GM12878 (cell line): Measurements from ENCODE around the gene SUMF1. TPM values are rescaled to one million over a fixed set of nuclear protein-coding genes. Genes with fewer than 3 reads are reported as not detected.

Experiments used
- BMI1 ChIP-seq: fragments of 450-650 bp; IDR thresholded peaks from 2 replicates; pipeline ENCODE4 v1.6.1; 2016; ENCODE audit warnings: mild to moderate bottlenecking, moderate library complexity, borderline replicate concordance
- CBFB ChIP-seq: IDR thresholded peaks from 2 replicates; pipeline ENCODE4 v1.6.1; 2016; ENCODE audit warnings: antibody characterized with exemption, low read depth
- FOS ChIP-seq: IDR thresholded peaks from 3 replicates; pipeline ENCODE4 v1.6.1; 2011; ENCODE audit warnings: borderline replicate concordance; ENCODE audit not compliant: insufficient read length; ENCODE audit errors: extremely low read depth
- FOXK2 ChIP-seq: fragments of 450-650 bp; IDR thresholded peaks from 2 replicates; pipeline ENCODE4 v1.6.1; 2017; ENCODE audit warnings: mild to moderate bottlenecking, moderate library complexity
- IKZF2 ChIP-seq, 2 experiments: fragments of 450-650 bp; IDR thresholded peaks; 2 replicates each; pipeline ENCODE4 v1.6.1; 2017; ENCODE audit warnings: mild to moderate bottlenecking in 2 of 2, moderate library complexity in 2 of 2
- JUNB ChIP-seq: IDR thresholded peaks from 2 replicates; pipeline ENCODE4 v1.6.1; 2016; ENCODE audit warnings: antibody characterized with exemption, mild to moderate bottlenecking
- LARP7 ChIP-seq: fragments of 450-650 bp; IDR thresholded peaks from 2 replicates; pipeline ENCODE4 v1.6.1; 2017; ENCODE audit warnings: mild to moderate bottlenecking
- NFXL1 ChIP-seq: fragments of 450-650 bp; IDR thresholded peaks from 2 replicates; pipeline ENCODE4 v1.6.1; 2017; ENCODE audit warnings: antibody characterized with exemption, mild to moderate bottlenecking, borderline replicate concordance
- RB1 ChIP-seq: fragments of 450-650 bp; formaldehyde crosslinking; IDR thresholded peaks from 2 replicates; pipeline ENCODE4 v1.6.1; 2017; ENCODE audit warnings: mild to moderate bottlenecking, borderline replicate concordance
- SREBF1 ChIP-seq: IDR thresholded peaks from 2 replicates; pipeline ENCODE4 v1.6.1; 2012; ENCODE audit warnings: mild to moderate bottlenecking, low read length
- SUZ12 ChIP-seq: fragments of 200-600 bp; sonication (generic); IDR thresholded peaks from one replicate; pipeline ENCODE4 v1.6.1; 2018; ENCODE audit warnings: antibody characterized with exemption, mild to moderate bottlenecking; ENCODE audit not compliant: unreplicated experiment
- TBL1XR1 ChIP-seq: IDR thresholded peaks from 2 replicates; pipeline ENCODE4 v1.6.1; 2012; ENCODE audit warnings: low read depth, low read length, improper control_type of control experiment
- TCF7 ChIP-seq: IDR thresholded peaks from 2 replicates; pipeline ENCODE4 v1.6.1; 2014; ENCODE audit warnings: antibody characterized with exemption, borderline replicate concordance
- WRNIP1 ChIP-seq: IDR thresholded peaks from 2 replicates; pipeline ENCODE4 v1.6.1; 2011; ENCODE audit warnings: low read depth, low read length, improper control_type of control experiment, borderline replicate concordance
- ZNF274 ChIP-seq: IDR thresholded peaks from one replicate; pipeline ENCODE4 v1.8.0; 2011; ENCODE audit not compliant: insufficient read length, insufficient read depth
- polyA plus RNA-seq, 11 experiments: library from polyadenylated mRNA; depleted of rRNA in 4 of 11; unstranded in 6 of 11; stranded (reverse) in 5 of 11; fragments of >200 nt; fragmentation: Nextera tagmentation in 4 of 11; fragmentation: Illumina TruSeq in 1 of 11; extraction: Ambion mirVana in 4 of 11; extraction: Trizol in 1 of 11; gene quantifications; 1 replicate in 1 of 11; 2 replicates in 10 of 11; pipeline versions ENCODE4 v1.2.1 to v1.2.3, GENCODE V29; 2011 to 2016; ENCODE audit warnings: inconsistent platforms in 2 of 11, missing spikeins in 2 of 11, low read depth in 1 of 11
- total RNA-seq, 4 experiments: library from RNA; depleted of rRNA in 3 of 4; stranded (reverse); fragments of >200 nt in 3 of 4; fragmentation: Illumina TruSeq in 1 of 4; extraction: Trizol in 1 of 4; gene quantifications; 2 replicates each; pipeline versions ENCODE4 v1.2.1 to v1.2.3, GENCODE V29; 2013 to 2021
- TF ChIP-seq, protein P1 (sequence below): IDR thresholded peaks from 2 replicates; pipeline ENCODE4 v1.6.1; 2011; ENCODE audit warnings: borderline replicate concordance, low read depth, mild to moderate bottlenecking, moderate library complexity, low read length; ENCODE audit not compliant: insufficient read depth, poor library complexity, severe bottlenecking
- TF ChIP-seq, protein P2 (sequence below): fragments of 450-650 bp; IDR thresholded peaks from 2 replicates; pipeline ENCODE4 v1.6.1; 2018; ENCODE audit warnings: mild to moderate bottlenecking, low read depth, moderate library complexity; ENCODE audit not compliant: partially characterized antibody
- TF ChIP-seq, protein P3 (sequence below): fragments of 450-650 bp; IDR thresholded peaks from 2 replicates; pipeline ENCODE4 v1.6.1; 2017; ENCODE audit warnings: low read depth, mild to moderate bottlenecking, moderate library complexity
- TF ChIP-seq, protein P4 (sequence below): fragments of 450-650 bp; IDR thresholded peaks from 2 replicates; pipeline ENCODE4 v1.6.1; 2016; ENCODE audit warnings: mild to moderate bottlenecking
- TF ChIP-seq, protein P5 (sequence below): IDR thresholded peaks from 2 replicates; pipeline ENCODE4 v1.6.1; 2012; ENCODE audit warnings: low read depth, low read length, improper control_type of control experiment

The SUMF1 gene
- total and polyA plus RNA-seq, 10 of the 15 experiments (the other 5 are each of a cell fraction or from before 2014, with no cell fraction given) = 3.2 to 14.3 (median 8.5) TPM

DNA sequence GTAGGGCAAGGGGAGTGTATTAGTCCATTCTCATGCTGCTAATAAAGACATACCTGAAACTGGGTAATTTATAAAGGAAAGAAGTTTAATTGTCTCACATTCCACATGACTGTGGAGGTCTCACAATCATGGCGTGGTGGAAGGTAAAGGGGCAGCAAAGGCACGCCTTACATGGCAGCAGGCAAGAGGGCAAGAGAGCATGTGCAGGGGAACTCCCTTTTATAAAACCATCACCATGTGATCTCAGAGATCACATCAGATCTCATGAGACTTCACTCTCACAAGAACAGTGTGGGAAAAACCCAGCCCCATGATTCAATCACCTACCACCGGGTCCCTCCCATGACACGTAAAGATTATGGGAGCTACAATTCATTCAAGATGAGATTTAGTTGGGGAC is 41.4 kb downstream of the SUMF1 start (continued):
- TF ChIP-seq, protein P1, sequence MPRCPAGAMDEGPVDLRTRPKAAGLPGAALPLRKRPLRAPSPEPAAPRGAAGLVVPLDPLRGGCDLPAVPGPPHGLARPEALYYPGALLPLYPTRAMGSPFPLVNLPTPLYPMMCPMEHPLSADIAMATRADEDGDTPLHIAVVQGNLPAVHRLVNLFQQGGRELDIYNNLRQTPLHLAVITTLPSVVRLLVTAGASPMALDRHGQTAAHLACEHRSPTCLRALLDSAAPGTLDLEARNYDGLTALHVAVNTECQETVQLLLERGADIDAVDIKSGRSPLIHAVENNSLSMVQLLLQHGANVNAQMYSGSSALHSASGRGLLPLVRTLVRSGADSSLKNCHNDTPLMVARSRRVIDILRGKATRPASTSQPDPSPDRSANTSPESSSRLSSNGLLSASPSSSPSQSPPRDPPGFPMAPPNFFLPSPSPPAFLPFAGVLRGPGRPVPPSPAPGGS = no peak
- TF ChIP-seq, protein P2, sequence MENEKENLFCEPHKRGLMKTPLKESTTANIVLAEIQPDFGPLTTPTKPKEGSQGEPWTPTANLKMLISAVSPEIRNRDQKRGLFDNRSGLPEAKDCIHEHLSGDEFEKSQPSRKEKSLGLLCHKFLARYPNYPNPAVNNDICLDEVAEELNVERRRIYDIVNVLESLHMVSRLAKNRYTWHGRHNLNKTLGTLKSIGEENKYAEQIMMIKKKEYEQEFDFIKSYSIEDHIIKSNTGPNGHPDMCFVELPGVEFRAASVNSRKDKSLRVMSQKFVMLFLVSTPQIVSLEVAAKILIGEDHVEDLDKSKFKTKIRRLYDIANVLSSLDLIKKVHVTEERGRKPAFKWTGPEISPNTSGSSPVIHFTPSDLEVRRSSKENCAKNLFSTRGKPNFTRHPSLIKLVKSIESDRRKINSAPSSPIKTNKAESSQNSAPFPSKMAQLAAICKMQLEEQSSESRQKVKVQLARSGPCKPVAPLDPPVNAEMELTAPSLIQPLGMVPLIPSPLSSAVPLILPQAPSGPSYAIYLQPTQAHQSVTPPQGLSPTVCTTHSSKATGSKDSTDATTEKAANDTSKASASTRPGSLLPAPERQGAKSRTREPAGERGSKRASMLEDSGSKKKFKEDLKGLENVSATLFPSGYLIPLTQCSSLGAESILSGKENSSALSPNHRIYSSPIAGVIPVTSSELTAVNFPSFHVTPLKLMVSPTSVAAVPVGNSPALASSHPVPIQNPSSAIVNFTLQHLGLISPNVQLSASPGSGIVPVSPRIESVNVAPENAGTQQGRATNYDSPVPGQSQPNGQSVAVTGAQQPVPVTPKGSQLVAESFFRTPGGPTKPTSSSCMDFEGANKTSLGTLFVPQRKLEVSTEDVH = no peak
- TF ChIP-seq FOS (no peak), LARP7 (no peak), TBL1XR1 (no peak), SREBF1 (no peak), WRNIP1 (no peak), CBFB (no peak), SUZ12 (no peak), BMI1 (no peak), TCF7 (no peak), RB1 (no peak), FOXK2 (no peak), IKZF2 (IDR thresholded peaks at IDR 0.05) (peak in 1 of 2 experiments; percentile 9; a peak in 1 of 4 replicates), ZNF274 (no peak), NFXL1 (no peak), JUNB (no peak)
- TF ChIP-seq, protein P3, sequence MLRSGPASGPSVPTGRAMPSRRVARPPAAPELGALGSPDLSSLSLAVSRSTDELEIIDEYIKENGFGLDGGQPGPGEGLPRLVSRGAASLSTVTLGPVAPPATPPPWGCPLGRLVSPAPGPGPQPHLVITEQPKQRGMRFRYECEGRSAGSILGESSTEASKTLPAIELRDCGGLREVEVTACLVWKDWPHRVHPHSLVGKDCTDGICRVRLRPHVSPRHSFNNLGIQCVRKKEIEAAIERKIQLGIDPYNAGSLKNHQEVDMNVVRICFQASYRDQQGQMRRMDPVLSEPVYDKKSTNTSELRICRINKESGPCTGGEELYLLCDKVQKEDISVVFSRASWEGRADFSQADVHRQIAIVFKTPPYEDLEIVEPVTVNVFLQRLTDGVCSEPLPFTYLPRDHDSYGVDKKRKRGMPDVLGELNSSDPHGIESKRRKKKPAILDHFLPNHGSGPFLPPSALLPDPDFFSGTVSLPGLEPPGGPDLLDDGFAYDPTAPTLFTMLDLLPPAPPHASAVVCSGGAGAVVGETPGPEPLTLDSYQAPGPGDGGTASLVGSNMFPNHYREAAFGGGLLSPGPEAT = peak; percentile 76
- TF ChIP-seq, protein P4, sequence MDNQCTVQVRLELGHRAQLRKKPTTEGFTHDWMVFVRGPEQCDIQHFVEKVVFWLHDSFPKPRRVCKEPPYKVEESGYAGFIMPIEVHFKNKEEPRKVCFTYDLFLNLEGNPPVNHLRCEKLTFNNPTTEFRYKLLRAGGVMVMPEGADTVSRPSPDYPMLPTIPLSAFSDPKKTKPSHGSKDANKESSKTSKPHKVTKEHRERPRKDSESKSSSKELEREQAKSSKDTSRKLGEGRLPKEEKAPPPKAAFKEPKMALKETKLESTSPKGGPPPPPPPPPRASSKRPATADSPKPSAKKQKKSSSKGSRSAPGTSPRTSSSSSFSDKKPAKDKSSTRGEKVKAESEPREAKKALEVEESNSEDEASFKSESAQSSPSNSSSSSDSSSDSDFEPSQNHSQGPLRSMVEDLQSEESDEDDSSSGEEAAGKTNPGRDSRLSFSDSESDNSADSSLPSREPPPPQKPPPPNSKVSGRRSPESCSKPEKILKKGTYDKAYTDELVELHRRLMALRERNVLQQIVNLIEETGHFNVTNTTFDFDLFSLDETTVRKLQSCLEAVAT = peak; percentile 72
- TF ChIP-seq, protein P5, sequence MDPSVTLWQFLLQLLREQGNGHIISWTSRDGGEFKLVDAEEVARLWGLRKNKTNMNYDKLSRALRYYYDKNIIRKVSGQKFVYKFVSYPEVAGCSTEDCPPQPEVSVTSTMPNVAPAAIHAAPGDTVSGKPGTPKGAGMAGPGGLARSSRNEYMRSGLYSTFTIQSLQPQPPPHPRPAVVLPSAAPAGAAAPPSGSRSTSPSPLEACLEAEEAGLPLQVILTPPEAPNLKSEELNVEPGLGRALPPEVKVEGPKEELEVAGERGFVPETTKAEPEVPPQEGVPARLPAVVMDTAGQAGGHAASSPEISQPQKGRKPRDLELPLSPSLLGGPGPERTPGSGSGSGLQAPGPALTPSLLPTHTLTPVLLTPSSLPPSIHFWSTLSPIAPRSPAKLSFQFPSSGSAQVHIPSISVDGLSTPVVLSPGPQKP = no peak
